MCF 10A (cell line): ENCODE measurements around the gene KLK13. TPM values are rescaled to one million over a fixed set of nuclear protein-coding genes. Genes with fewer than 3 reads are reported as not detected.

Experiments
- BruUV-seq: library from RNA; stranded (reverse); fragments of 400-500 nt; replicated peaks from 2 replicates; lab custom pipeline; 2021; lab: Mats Ljungman, UMichigan
- CTCF ChIA-PET: fragments of 300-600 bp; sonication (Branson Sonifier 250); formaldehyde crosslinking; extraction: SDS; loops from one replicate; lab custom pipeline; 2021; ENCODE audit warnings: antibody characterized with exemption, inconsistent platforms; lab: Yijun Ruan, JAX
- POLR2A ChIA-PET: fragments of 300-600, 350-650 bp; sonication (Branson Sonifier 250); formaldehyde crosslinking; extraction: SDS; loops from one replicate; lab custom pipeline; 2020; ENCODE audit warnings: antibody characterized with exemption, inconsistent platforms; lab: Yijun Ruan, JAX
- DNase-seq: peaks from one replicate; pipeline ENCODE4 v3.0.0-alpha.2; 2018; ENCODE audit not compliant: unreplicated experiment
- H3K27ac Mint-ChIP-seq: one replicate; pipeline ENCODE4 v1.8.0; 2022; ENCODE audit warnings: mild to moderate bottlenecking, low read depth, mixed read lengths; ENCODE audit not compliant: unreplicated experiment
- H3K27me3 Mint-ChIP-seq: one replicate; pipeline ENCODE4 v1.8.0; 2022; ENCODE audit warnings: mixed read lengths; ENCODE audit not compliant: insufficient read depth, unreplicated experiment
- H3K36me3 Mint-ChIP-seq: one replicate; pipeline ENCODE4 v1.8.0; 2022; ENCODE audit warnings: mild to moderate bottlenecking, moderate library complexity, mixed read lengths; ENCODE audit not compliant: insufficient read depth, unreplicated experiment
- H3K4me1 Mint-ChIP-seq: one replicate; pipeline ENCODE4 v1.8.0; 2022; ENCODE audit warnings: mixed read lengths; ENCODE audit not compliant: insufficient read depth, unreplicated experiment
- H3K4me3 Mint-ChIP-seq: one replicate; pipeline ENCODE4 v1.8.0; 2022; ENCODE audit warnings: mild to moderate bottlenecking, moderate library complexity, mixed read lengths; ENCODE audit not compliant: unreplicated experiment
- H3K9me3 Mint-ChIP-seq: one replicate; pipeline ENCODE4 v1.8.0; 2022; ENCODE audit warnings: mixed read lengths; ENCODE audit not compliant: unreplicated experiment
- intact Hi-C: fragments of 100-400 bp; cut with micrococcal nuclease; formaldehyde crosslinking; loops from 2 replicates; pipeline ENCODE4 v1.14.1; 2022
- total RNA-seq: library from RNA; stranded (reverse); gene quantifications from 2 replicates; pipeline ENCODE4 v1.2.3, GENCODE V29; 2022
- TF ChIP-seq, protein P1 (sequence below): fragments of 200-600 bp; IDR thresholded peaks from one replicate; pipeline ENCODE4 v1.8.0; 2022; ENCODE audit warnings: antibody characterized with exemption, mild to moderate bottlenecking; ENCODE audit not compliant: unreplicated experiment

KLK13 gene
- total RNA-seq, 1 experiment from 2014 or later, result not detected

DNA sequence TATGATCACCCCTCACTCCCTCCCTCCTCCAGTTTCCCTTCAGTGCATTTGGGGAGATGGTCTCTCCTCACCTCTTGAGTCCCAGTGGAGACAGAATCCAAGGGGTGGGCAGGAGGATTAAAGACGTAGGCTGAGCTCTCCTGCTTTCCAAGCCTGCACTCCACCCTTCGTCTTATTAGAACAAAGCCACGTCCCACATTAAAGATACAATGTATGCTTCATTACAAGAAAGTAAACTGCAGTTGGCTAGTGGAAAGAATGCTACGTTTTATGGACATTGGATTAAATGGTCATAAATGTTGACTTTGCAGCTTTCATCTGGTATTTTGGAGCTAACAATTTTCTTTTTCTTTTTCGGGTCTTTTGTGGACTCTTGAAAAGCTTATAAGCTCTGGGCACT, 37.0 kb downstream of the KLK13 start:
- Mint-ChIP-seq H3K4me3 (no peak overlapping the region), H3K36me3 (no peaks in the 10 kb centered on the region), H3K27me3 (no peaks in the 10 kb centered on the region), H3K9me3 (peaks cover 30% of the 10 kb centered on the region), H3K27ac (no peak overlapping the region), H3K4me1 (peaks cover 6% of the 10 kb centered on the region)
- intact Hi-C loops, result loop anchor here (10.0 kb wide), 1 partner anchor 757 kb away; no protein-coding TSS in a partner anchor
- TF ChIP-seq, protein P1, sequence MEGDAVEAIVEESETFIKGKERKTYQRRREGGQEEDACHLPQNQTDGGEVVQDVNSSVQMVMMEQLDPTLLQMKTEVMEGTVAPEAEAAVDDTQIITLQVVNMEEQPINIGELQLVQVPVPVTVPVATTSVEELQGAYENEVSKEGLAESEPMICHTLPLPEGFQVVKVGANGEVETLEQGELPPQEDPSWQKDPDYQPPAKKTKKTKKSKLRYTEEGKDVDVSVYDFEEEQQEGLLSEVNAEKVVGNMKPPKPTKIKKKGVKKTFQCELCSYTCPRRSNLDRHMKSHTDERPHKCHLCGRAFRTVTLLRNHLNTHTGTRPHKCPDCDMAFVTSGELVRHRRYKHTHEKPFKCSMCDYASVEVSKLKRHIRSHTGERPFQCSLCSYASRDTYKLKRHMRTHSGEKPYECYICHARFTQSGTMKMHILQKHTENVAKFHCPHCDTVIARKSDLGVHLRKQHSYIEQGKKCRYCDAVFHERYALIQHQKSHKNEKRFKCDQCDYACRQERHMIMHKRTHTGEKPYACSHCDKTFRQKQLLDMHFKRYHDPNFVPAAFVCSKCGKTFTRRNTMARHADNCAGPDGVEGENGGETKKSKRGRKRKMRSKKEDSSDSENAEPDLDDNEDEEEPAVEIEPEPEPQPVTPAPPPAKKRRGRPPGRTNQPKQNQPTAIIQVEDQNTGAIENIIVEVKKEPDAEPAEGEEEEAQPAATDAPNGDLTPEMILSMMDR, result no peak
- ChIA-PET POLR2A (interaction anchor here (1.4 kb wide), 1 partner anchor 81 kb away, joined by 3 read pairs; the partner anchor contains the start of gene CTU1), CTCF (interaction anchor here (1.2 kb wide), 1 partner anchor 68 kb away, joined by 3 read pairs; no protein-coding TSS in a partner anchor)
- no TSS peak for BruUV-seq
- DNase-seq, result no peak

DNA sequence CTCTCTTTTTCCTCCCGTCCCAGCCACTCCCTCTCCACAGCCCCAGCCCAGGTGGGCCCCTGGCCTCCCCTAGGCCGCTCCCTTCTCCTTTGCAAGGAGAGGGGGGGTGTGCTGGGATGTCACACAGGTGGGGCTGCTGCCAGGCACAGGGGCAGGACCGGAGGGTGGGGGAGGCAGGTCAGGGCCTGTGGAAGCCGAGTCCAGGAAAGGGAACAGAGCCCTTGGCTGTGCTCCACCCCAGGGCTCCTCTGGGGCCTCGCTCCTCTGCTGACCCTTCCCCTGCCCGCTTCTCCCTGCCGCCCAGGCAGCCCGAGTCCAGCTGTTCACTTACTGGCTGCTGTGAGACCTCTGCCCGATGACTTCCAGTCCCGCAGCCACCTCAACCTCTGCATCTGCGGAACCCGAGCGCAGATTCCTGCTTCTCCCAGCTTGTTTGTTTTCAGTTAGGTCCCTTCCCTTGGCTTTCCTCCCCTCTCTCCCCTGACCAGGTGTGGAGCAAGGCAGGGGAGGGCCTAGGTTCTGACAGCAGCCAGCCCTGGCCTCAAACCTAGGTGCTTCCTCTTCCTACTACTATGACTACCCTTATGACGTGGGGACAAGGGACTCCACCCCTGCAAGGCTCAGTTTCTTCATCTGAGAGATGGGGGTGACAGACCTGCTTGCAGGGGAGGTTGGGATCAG, 37.6 kb downstream of the KLK13 start:
- H3K4me3 Mint-ChIP-seq, result no peak overlapping the region
- BruUV-seq, result no TSS peak
- H3K4me1 Mint-ChIP-seq, result peaks cover 6% of the 10 kb centered on the region
- no peaks in the 10 kb centered on the region for H3K36me3 Mint-ChIP-seq
- H3K9me3 Mint-ChIP-seq, result peaks cover 27% of the 10 kb centered on the region
- ChIA-PET POLR2A (no interaction called here), CTCF (no interaction called here)
- no peak for DNase-seq
- TF ChIP-seq, protein P1, result no peak
- no peaks in the 10 kb centered on the region for H3K27me3 Mint-ChIP-seq
- H3K27ac Mint-ChIP-seq, result no peak overlapping the region
- intact Hi-C loops, result loop anchor here (10.0 kb wide), 1 partner anchor 758 kb away; no protein-coding TSS in a partner anchor

GRCh38 chr19:51026554-51026831, 38.4 kb downstream of the KLK13 start, which contains the start of gene KLK11:
Gene KLK11 (minus strand): TSS chr19:51026616. CDS start chr19:51025631, 985 bp downstream.
- Mint-ChIP-seq H3K4me3 (no peak within 1 kb of the TSS), H3K27me3 (no peaks in the 10 kb centered on the region), H3K9me3 (peaks cover 21% of the 10 kb centered on the region), H3K36me3 (no peaks in the 10 kb centered on the region), H3K27ac (no peak within 1 kb of the TSS), H3K4me1 (peaks cover 6% of the 10 kb centered on the region)
- CTCF ChIA-PET, result no interaction called here
- POLR2A ChIA-PET, result no interaction called here
- TF ChIP-seq, protein P1, result no peak
- no peak for DNase-seq
- no TSS peak for BruUV-seq
- intact Hi-C loops, result loop anchor here (10.0 kb wide), 1 partner anchor 758 kb away; no protein-coding TSS in a partner anchor

GRCh38 chr19:51025809-51026553, 38.9 kb downstream of the KLK13 start:
- Mint-ChIP-seq H3K4me1 (peaks cover 6% of the 10 kb centered on the region), H3K27ac (no peak overlapping the region), H3K36me3 (no peaks in the 10 kb centered on the region), H3K27me3 (no peaks in the 10 kb centered on the region), H3K4me3 (no peak overlapping the region), H3K9me3 (peaks cover 16% of the 10 kb centered on the region)
- POLR2A ChIA-PET, result no interaction called here
- no peak for DNase-seq
- TF ChIP-seq, protein P1, result no peak
- CTCF ChIA-PET, result interaction anchor here (0.6 kb wide), 1 partner anchor 352 kb away, joined by 3 read pairs; no protein-coding TSS in a partner anchor
- intact Hi-C loops, result loop anchor here (10.0 kb wide), 1 partner anchor 759 kb away; no protein-coding TSS in a partner anchor
- BruUV-seq, result no TSS peak
